A673 (cell line): Measurements from ENCODE around the gene MAPK12. TPM values are rescaled to one million over a fixed set of nuclear protein-coding genes. Genes with fewer than 3 reads are reported as not detected.

ENCODE experiments used
- BruUV-seq: library from RNA; stranded (reverse); fragments of 400-500 nt; replicated peaks from 2 replicates; lab custom pipeline; 2021; lab: Mats Ljungman, UMichigan
- CTCF ChIA-PET: fragments of 300-600 bp; sonication (Branson Sonifier 250); formaldehyde crosslinking; loops from one replicate; lab custom pipeline; 2022; ENCODE audit warnings: antibody characterized with exemption; lab: Charles Lee
- POLR2A ChIA-PET: fragments of 300-600 bp; sonication (Branson Sonifier 250); formaldehyde crosslinking; loops from one replicate; lab custom pipeline; 2022; ENCODE audit warnings: antibody characterized with exemption; ENCODE audit not compliant: low non-redundant PET; lab: Charles Lee
- DNase-seq: peaks from one replicate; pipeline ENCODE4 v3.0.0-alpha.2; 2015; ENCODE audit warnings: low spot score
- H3K27ac ChIP-seq: fragments of 200-600 bp; sonication (generic); 2 replicates; pipeline ENCODE4 v1.5.1; 2016; ENCODE audit warnings: mixed run types, low read depth, mild to moderate bottlenecking, mixed read lengths, antibody characterized with exemption, low read length; ENCODE audit not compliant: poor library complexity, severe bottlenecking
- H3K27me3 ChIP-seq: fragments of 200-600 bp; sonication (generic); replicated peaks from 2 replicates; pipeline ENCODE4 v1.6.1; 2017; ENCODE audit warnings: mixed run types, low read depth, mild to moderate bottlenecking, mixed read lengths, antibody characterized with exemption, low read length; ENCODE audit not compliant: insufficient read depth, poor library complexity
- H3K36me3 ChIP-seq: fragments of 200-600 bp; sonication (generic); 2 replicates; pipeline ENCODE4 v1.6.1; 2016; ENCODE audit warnings: mixed run types, mild to moderate bottlenecking, mixed read lengths, antibody characterized with exemption, low read length; ENCODE audit not compliant: insufficient read depth, poor library complexity, severe bottlenecking
- H3K4me1 ChIP-seq: fragments of 200-600 bp; sonication (generic); 2 replicates; pipeline ENCODE4 v1.6.1; 2017; ENCODE audit warnings: mixed run types, mild to moderate bottlenecking, mixed read lengths, antibody characterized with exemption, low read length; ENCODE audit not compliant: insufficient read depth, poor library complexity, severe bottlenecking
- H3K4me3 ChIP-seq: fragments of 200-600 bp; sonication (generic); 2 replicates; pipeline ENCODE4 v1.5.1; 2016; ENCODE audit warnings: low read depth, mixed run types, mild to moderate bottlenecking, mixed read lengths, low read length; ENCODE audit not compliant: poor library complexity, severe bottlenecking
- H3K9me3 ChIP-seq: fragments of 200-600 bp; sonication (generic); 2 replicates; pipeline ENCODE4 v1.6.1; 2016; ENCODE audit warnings: mixed run types, low read depth, mild to moderate bottlenecking, mixed read lengths, antibody characterized with exemption, low read length; ENCODE audit not compliant: poor library complexity, severe bottlenecking
- EZH2 ChIP-seq: fragments of 200-600 bp; sonication (generic); IDR thresholded peaks from 2 replicates; pipeline ENCODE4 v1.6.1; 2017; ENCODE audit warnings: borderline replicate concordance, low read depth, mild to moderate bottlenecking, mixed read lengths, antibody characterized with exemption, low read length; ENCODE audit not compliant: poor library complexity, severe bottlenecking
- intact Hi-C: fragments of 100-400 bp; cut with micrococcal nuclease; formaldehyde crosslinking; loops from one replicate; pipeline ENCODE4 v1.10.0; 2022; ENCODE audit not compliant: unreplicated experiment
- total RNA-seq: library from RNA; stranded (reverse); gene quantifications from 2 replicates; pipeline ENCODE4 v1.2.3, GENCODE V29; 2021
- TF ChIP-seq, protein P1 (sequence below): fragments of 300-800, 200-600 bp; sonication (generic); conservative IDR thresholded peaks from 2 replicates; pipeline ENCODE4 v1.5.1; 2017; ENCODE audit warnings: low read depth, mild to moderate bottlenecking, antibody characterized with exemption, low read length, moderate library complexity, mixed read lengths

MAPK12 gene
- total RNA-seq, 1 experiment from 2014 or later, result 20.8 TPM

DNA sequence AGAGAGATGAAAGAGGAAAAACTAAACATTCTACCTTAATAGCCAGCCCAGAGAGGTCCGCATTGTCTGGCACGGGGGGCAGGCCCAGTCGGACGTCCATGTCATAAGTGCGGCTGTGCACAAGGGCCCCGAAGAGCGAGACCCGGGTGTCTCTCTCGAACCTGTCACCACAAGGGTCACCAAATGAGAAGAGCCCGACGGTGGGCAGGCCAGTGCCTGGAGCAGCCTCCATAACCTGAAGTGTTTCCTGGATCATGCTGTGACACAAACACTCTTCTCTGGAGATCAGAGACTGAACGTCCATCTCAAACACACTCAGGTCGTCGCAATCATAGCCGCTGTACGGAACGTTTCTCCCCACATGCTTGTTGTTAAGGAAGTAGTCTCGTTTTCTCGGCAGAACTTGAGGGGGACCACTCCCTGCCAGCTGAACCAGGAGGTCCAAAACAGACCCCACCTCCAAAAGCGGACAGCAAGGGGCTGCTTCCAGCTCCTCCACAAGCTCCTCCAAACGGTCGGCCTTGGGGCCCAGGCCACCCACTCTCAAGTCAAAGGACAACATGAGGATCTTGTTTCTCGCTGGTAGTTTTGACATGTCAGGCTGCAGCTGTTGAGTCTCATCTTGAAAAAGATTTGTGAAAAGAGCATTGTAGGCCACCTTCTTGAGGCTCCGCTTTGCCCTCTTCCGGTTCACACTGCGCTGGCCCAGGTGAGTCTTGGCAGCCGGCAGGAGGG is 17.6 kb downstream of the MAPK12 start:
- POLR2A ChIA-PET, result interaction anchor here (1.4 kb wide), 1 partner anchor 282 kb away, joined by 4 read pairs; the partner anchor contains the start of gene SCO2
- intact Hi-C loops, result no loop called here

DNA sequence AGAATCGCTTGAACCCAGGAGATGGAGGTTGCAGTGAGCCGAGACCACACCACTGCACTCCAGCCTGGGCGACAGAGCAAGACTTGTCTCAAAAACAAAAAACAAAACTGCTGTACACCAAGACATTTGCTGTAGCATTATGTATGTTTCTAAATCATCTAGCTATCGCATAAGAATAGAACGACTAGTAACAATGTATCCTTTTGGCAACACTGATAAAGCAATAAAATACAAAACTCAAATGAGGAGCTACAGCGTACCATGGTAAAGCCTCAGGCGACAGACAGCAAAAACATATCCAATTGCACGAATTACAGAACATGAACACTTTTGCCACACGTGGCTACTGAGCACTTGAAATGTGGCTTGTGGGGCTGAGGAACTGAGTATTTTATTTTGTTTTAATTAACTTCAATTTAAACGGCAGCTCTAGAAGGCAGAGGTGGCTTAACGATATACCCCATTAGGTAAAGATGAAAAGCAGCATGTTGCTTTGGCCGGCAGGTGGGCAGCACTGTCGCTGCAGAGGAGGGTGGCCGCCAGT is 19.0 kb downstream of the MAPK12 start:
- H3K4me1 ChIP-seq, result no peaks in the 10 kb centered on the region
- ChIA-PET POLR2A (no interaction called here), CTCF (interaction anchor here (0.6 to 1.0 kb wide), 2 partner anchors 203 to 283 kb away, joined by 3 read pairs; partner anchors contain the start of gene SCO2)
- DNase-seq, result no peak
- no TSS peak for BruUV-seq
- no peaks in the 10 kb centered on the region for H3K27me3 ChIP-seq
- TF ChIP-seq, protein P1, sequence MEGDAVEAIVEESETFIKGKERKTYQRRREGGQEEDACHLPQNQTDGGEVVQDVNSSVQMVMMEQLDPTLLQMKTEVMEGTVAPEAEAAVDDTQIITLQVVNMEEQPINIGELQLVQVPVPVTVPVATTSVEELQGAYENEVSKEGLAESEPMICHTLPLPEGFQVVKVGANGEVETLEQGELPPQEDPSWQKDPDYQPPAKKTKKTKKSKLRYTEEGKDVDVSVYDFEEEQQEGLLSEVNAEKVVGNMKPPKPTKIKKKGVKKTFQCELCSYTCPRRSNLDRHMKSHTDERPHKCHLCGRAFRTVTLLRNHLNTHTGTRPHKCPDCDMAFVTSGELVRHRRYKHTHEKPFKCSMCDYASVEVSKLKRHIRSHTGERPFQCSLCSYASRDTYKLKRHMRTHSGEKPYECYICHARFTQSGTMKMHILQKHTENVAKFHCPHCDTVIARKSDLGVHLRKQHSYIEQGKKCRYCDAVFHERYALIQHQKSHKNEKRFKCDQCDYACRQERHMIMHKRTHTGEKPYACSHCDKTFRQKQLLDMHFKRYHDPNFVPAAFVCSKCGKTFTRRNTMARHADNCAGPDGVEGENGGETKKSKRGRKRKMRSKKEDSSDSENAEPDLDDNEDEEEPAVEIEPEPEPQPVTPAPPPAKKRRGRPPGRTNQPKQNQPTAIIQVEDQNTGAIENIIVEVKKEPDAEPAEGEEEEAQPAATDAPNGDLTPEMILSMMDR, result no peak
- no peak for TF ChIP-seq EZH2
- peak overlapping the region; percentile 98 for H3K4me3 ChIP-seq
- H3K27ac ChIP-seq, result no peak overlapping the region
- intact Hi-C loops, result no loop called here
- no peaks in the 10 kb centered on the region for H3K9me3 ChIP-seq
- peaks cover 16% of the 10 kb centered on the region for H3K36me3 ChIP-seq

More for the DNA sequence above, 17.6 kb downstream of the MAPK12 start:
- H3K4me3 ChIP-seq, result peak overlapping the region; percentile 98
- H3K4me1 ChIP-seq, result no peaks in the 10 kb centered on the region
- TF ChIP-seq EZH2, result no peak
- TF ChIP-seq, protein P1, result no peak
- H3K27ac ChIP-seq, result peak overlapping the region; percentile 93
- H3K36me3 ChIP-seq, result peaks cover 19% of the 10 kb centered on the region
- DNase-seq, result no peak
- CTCF ChIA-PET, result interaction anchor here (0.6 kb wide), 2 partner anchors 9 to 532 kb away, joined by 3 to 4 read pairs; no protein-coding TSS in a partner anchor
- H3K27me3 ChIP-seq, result no peaks in the 10 kb centered on the region
- no TSS peak for BruUV-seq
- H3K9me3 ChIP-seq, result no peaks in the 10 kb centered on the region

DNA sequence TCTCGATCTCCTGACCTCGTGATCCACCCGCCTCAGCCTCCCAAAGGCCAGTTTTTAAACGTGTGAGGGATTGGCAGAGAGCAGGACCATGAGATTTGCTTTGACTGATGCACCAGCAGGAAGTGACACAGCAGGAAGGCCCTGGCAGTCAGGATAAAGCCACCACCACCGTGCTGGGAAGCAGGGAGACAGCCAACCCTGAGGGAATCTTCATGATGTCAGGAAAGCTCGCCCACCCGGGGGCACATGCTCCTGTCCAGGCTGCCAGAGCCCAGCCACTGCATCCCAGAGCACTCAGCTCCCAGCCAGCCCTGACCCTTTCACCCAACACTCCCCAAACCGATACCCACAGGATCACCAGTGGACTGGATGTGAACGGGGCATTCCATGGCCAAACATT is 22.7 kb downstream of the MAPK12 start:
- TF ChIP-seq EZH2, result no peak
- CTCF ChIA-PET, result no interaction called here
- no TSS peak for BruUV-seq
- POLR2A ChIA-PET, result no interaction called here
- Histone ChIP-seq H3K4me3 (no peak overlapping the region), H3K27ac (no peak overlapping the region), H3K36me3 (peaks cover 3% of the 10 kb centered on the region), H3K27me3 (no peaks in the 10 kb centered on the region), H3K9me3 (no peaks in the 10 kb centered on the region), H3K4me1 (no peaks in the 10 kb centered on the region)
- DNase-seq, result no peak
- intact Hi-C loops, result no loop called here
